Activated CD8-positive, alpha-beta memory T cell treated with anti-CD3 and anti-CD28 coated beads, Interleukin-2, amount 50 U/mL, for 4 hours (primary cell): ENCODE results near the gene KDM3A.

ENCODE experiments used
- DNase-seq: peaks from one replicate; pipeline ENCODE4 v3.0.0-alpha.2; 2020

Gene KDM3A

DNA sequence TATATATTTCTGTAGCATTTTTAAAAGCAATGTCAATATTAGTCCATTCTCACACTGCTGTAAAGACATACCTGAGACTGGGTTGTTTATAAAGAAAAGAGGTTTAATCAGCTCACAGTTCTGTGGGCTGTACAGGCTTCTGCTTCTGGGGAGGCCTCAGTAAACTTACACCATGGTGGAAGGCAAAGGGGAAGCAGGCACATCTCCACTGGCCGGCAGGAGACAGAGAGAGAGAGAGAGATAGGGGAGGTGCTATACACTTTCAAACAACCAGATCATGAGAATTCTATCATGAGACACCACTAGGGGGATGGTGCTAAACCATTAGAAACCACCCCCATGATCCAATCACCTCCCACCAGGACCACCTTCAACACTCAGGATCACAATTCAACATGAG, 79.0 kb downstream of the KDM3A start:
- DNase-seq: no peak

DNA sequence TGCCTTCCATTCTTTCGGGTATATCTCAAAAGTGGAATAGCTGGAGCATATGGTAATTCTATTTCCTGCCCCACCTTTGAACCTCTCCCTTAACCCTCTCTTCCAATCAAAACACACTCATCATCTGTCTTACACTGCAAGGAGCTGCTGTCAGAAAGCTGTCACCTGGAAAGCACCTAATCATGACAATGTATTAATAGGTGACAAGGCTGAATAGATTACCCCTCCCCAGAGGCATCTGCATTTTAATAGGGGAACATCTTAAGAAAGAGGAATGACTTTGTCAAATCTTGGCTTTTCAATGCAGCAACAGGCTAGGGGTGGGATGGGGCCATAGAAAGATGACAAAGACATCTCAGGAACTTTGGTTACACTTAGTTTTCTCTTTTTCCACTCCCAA, 80.8 kb downstream of the KDM3A start:
- no peak for DNase-seq

DNA sequence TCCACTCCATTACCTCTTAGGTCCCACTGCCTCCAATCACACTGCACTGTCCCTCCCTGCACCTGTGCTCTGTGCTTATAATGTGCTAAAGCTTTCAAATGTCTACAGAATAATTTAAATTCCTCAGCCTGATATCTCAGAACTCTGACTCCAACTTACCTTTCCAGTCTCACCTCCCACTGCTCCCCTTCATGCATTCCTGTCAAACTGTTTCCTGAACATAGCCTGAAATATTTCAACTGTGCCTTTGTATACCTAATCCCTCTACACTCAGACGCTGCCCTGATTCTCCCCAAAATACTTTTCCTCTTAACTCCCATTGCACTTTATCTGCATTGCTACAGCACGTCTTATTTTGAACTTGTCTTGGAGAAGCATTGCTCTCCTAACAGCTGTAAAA, 81.5 kb downstream of the KDM3A start:
- no peak for DNase-seq

DNA sequence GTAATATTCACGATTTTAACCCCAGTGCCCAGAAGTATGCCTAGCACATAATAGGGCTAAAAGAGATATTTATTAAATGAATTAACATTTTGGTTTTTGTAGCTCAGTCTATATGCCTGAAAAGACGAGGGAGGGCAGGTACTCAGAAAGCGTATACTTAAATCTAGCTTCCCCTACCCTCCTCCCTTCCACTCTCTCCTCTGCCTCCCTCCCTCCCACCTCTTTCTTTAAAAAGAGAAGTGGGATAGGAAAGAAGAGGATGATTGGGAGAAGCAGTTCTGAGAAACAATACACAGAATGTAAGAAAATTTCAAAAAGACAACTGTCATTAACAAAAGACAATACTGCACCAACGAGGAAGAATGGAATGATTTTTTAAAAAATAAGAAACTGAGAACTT, 82.3 kb downstream of the KDM3A start:
- no peak for DNase-seq

DNA sequence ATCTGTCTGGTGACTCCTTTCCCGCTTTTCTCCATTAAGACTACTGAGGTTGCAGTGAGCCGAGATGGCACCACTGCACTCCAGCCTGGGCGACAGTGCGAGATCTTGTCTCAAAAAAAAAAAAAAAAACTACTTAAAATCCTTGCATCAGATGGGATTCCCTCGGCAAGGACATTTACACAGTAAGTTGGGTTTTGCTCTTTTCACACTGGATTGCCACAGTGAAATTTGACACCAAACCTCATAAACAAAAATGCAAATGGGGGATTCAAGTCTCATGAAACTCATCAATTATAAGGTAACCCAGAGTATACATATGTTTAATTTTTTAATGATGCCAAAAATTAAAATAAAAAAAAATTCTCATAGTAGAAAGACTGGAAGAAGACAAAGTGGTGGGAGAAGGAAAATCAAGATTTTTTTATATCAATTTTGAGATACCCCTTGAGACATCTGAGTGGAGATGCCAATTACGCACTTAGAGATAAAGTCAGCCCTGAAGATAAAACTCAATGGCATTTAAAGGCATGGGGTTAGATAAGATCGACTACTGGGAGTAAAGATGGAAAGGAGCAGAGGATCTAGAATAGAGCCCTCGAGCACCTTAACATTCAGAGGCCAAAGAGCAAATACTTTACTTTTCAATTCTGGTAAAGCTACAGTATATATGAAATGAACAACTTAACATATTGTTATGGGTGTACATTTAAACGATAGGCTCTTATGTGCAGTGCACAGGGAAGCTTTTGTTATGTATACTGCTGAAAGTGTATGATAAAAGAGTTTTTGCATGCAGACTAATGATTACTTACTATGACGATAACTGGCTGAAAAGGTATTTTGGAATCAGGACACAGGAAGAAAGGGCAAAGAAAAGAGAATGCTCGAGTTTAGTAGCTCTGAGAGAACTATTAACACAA, 84.5 kb downstream of the KDM3A start:
- DNase-seq: no peak

DNA sequence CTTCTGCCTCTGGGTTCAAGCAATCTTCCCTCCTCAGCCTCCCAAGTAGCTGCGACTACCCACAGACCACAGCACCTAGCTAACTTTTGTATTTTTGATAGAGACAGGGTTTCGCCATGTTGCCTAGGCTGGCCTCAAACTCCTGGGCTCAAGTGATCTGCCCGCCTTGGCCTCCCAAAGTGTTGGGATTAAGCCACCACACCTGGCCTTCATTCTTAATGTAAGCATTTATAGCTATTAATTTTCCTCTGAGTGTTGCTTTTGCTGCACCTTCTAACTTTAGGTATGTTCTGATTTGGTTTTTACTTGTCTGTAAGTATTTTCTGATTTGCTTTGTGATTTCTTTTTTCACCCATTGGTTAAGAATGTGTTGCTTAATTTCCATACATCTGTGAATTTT, 92.4 kb downstream of the KDM3A start:
- no peak for DNase-seq

DNA sequence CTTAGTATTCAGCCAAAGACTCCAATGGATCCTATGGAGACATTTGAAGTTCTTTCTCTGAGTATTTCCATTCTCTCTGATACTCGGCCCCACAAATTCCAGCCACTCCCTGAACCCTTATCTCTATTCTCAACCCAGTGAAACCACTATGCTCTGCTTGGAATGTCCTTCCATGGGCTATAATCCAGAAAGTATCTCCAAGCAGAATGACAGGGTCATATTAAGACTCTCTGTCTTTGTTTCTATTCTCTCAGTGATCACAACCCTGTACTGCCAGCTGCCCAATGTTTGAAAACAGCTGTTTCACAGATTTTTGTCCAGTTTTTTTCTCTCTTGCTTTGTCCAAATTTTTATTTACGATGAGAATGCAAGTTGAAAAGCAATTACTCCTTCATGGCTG, 100.2 kb downstream of the KDM3A start:
- no peak for DNase-seq
